Inferior parietal cortex (tissue), 1 donor: Measurements from ENCODE around the gene CALM1.

Experiments
- DNase-seq: peaks from one replicate; pipeline ENCODE4 v3.0.0-alpha.2; 2016; ENCODE audit errors: extremely low spot score

CALM1 gene

GRCh38 chr14:90408713-90409112 lies 11.9 kb downstream of the CALM1 start:
- no peak for DNase-seq

DNA sequence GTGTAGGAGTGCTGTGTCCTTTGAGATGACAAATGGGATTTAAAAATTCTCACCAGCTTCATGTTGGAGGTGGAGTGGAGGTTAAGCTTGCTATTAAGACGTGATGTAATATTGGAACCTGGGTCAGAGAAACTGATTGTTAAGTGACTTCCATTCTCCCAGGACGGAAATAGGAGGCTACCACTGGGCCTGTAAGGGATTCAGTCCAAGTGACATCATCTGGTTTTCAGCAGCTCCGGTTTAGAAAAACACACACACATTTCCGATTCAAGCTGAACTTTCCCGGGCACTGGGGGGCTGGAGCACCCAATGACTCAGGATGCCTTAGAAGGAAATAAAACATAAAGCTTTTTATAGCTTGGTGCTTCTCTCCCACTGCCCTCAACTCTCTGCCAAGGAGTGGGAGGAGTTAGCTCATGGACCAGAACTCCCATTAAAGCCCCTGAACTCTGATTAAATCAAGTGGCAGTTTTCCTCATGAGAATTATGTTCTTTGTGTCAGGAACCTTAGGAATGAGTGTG lies 12.4 kb downstream of the CALM1 start:
- DNase-seq, result no peak

GRCh38 chr14:90412058-90412457 lies 15.2 kb downstream of the CALM1 start:
- no peak for DNase-seq

DNA sequence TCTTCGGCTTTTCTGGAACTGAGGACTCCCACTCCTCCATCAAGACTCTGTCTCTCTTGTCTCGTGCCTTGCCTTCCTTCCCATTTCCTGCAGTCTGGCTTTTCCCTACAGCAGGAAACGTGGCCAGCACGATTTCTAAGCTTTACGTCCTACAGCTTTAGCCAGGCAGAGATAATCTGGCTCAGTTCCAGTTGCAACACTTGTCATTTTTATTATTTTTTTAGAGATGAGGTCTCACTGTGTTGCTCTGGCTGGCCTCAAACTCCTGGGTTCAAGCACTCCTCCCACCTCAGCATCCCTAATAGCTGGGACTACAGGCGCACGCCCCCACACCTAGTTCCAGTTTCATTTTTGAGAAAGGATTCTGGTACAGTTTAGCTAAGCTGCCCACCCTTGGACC lies 19.9 kb downstream of the CALM1 start:
- no peak for DNase-seq

DNA sequence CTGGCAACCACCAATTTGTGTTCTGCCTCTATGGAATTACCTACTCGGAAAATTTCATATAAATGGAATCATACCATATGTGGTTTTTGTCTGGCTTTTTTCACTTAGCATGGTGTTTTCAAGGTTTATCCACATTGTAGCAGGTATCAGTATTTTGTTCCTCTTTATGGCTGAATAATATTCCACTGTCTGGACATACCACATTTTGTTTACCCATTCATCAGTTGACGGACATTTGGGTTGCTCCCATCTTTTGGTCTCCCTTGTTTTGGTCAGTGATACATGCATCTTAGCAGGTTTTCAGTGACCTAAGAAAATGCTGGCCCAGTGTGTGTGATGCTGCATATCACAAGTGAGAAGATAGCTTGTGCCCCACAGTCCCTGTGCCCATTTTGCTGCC lies 21.2 kb downstream of the CALM1 start:
- no peak for DNase-seq

DNA sequence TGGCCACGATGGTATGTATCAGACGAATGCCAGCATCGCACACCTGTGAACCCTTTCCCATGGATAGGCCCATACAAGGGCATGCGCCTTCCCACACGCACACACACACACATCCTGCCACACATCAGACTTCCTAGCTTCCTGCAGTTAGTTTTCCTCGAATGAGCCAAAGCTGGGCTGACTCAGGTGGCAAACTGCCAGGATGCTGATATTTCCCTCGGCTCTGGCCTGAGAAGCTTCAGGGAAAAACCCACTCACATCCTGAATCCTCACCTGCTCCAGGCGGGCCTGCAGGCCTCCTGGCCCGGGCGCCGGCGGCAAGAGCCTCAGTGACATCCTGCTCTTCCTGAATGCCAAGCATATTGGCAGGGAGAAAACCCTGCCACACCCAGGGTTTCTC lies 22.4 kb downstream of the CALM1 start:
- DNase-seq, result no peak

DNA sequence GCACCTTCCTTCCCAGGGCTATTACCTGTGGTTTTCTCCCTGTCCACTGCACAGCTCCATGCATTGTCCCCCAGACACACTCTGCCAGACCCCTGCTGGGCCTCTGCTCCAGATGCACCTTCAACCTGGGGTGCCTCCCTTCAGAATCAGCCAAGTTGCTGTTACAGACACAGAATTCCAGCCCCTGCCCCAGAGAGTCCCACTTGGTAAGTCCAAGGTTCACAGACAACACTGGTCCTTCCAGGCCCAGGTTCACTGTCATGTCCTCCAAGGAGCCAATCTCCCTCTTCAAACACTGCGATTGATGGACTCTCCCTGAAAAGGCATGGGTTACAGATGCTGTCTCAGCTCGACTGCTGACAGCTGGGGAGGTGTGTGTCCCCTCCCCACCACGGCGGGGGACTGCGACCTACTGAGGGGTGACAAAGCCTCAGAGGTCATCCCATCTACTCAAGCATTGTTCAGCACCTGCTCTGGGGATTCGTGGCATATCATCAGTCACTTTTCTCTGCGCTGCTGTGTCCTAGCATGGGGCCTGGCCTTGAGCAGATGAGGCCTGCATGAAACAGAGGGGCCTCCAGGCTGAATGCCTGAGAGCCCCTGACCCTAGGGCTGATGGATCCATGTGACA lies 24.3 kb downstream of the CALM1 start:
- DNase-seq, result no peak

DNA sequence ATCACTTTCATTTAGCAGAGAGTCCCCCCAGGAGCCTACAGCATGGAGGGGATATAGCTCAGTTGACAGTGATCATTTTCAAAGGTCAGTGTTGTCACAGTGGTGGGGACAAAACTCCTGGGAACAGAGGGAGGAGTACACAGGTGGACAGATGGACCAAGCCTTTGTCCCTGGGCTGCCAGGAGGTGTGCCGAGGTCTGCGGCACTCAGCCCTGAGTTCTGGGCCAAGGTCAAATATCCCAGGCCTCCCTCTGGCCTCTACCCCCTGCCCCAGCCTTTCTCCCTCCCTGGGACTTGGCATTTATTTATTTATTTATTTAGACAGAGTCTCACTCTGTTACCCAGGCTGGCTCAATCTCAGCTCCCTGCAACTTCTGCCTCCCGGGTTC lies 24.8 kb downstream of the CALM1 start:
- no peak for DNase-seq

- DNase-seq, result no peak
Measured at GRCh38 chr14:90423166-90423565, 26.3 kb downstream of the CALM1 start.

DNA sequence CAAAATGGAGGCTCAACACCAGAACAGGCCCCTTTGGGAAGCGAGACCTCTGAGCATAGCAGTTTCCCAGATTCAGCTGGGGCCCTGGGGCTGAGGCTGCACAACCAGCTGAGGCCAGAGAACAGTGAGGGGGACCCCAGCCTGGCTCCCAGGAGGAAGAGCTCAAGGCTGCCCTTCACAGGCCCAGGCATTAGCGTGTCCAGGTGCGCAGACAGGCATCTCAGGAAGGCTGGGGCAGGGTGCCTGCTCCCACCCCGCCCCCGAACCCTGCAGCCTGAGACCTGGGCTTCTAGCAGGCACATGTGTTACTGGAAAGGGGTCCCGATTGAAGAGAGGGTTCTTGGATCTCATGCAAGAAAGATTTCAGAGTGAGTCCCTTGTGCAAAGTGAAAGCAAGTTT lies 27.2 kb downstream of the CALM1 start:
- no peak for DNase-seq

- no peak for DNase-seq
Measured at GRCh38 chr14:90424686-90425372, 28.0 kb downstream of the CALM1 start.

GRCh38 chr14:90425373-90425879 lies 28.6 kb downstream of the CALM1 start:
- no peak for DNase-seq

DNA sequence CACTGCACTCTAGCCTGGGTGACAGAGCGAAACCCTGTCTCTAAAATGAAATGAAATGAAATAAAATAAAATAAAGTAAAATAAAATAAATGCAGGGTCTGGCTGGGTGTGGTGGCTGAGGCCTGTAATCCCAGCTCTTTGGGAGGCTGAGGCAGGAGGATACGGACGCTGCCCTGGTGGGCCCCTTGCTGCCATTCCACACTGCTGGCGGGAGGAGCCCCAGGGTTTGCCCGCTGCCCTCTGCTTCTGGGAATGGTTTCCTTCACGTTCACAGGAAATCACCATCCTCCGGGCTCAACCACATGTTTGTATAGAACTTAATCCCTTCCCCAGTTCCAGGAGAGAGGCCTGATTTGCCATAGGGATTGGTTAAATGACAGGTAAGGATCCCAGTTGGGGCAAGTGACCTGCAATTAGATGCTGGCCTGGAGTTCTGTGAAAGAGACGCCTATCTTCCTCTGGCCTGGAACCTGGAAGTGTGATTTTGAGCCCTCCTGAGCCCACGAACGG lies 29.3 kb downstream of the CALM1 start:
- no peak for DNase-seq

GRCh38 chr14:90426663-90427062 lies 29.8 kb downstream of the CALM1 start:
- DNase-seq, result no peak

DNA sequence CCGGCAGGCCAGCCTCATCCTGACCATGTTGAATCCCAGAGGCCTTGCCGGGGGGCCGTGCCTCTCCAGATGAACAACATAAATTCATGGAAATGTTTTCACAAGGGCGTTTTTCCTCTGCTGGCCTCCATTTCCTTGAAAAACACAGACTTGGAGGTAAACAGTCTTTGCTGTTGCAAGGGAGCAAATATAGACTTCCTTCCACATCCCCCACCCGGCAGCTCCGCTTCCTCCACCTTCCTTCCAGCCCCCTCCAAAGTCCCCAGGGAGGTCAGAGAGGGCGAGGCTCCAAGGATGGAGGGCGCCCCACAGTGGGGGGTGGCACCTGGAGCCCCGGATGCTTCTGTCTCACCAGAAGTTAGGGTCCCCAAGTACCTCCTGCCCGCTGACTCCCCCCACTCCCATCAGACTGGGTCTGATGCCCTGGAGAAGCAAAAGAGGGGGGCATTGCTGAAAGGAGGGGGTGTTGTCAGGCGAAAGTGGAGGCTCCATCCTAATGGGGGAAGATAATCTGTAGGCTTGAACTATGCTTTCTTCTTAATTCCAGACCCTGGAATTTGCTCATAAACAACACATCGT lies 31.1 kb downstream of the CALM1 start:
- DNase-seq, result no peak

DNA sequence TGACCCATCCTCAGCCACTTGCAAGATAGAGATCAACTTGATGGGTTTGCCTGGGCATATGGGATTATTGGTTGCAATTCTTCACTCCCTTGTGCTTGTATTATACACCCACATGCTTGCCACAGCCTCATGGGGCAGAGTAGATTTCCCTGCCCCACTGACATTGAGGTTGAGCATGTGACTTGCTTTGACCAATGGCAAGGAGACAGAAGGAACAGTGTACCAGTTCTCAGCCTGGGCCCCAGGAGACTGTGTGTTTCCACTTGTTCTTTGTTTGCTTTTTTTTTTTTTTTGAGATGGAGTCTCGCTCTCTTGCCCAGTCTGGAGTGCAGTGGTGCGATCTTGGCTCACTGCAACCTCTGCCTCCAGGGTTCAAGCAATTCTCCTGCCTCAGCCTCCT lies 31.8 kb downstream of the CALM1 start:
- DNase-seq, result no peak

DNA sequence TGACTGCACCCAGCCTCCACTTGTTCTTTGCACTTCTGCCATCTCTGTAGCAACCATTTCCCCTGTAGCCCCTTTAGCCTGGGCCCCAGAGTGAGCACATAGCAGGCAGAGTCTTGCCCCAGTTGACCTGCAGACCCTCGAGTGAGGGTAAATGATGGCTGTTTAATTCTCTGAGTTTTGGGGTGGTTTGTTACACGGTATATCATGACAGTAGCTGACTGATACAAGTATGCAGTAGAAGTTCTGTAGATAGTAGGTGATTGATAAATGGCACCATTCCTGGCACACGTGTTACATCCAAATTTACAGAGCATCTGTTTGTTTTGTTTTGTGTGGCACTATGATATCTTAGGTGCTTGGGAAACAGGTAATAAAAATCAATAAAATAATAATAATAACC lies 32.4 kb downstream of the CALM1 start:
- DNase-seq, result no peak

DNA sequence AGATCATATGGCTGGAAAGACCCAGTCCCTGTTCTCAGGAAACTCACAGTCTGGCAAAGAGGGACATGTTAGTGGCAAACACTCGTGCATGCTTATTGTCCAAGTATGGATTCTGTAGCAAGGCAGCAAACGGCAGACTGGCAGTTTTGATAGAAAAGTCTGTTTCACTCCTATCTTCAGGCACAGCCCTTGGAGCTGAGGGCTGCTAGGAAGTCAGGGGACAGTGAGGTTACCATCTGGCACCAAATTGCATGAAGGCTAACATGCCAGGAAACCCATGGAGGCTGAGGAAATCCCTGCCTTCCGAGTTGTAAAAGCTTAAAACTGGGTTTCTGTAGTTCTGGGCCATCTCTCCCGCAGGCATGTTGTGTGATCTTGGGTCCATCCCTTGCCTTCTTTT lies 32.9 kb downstream of the CALM1 start:
- no peak for DNase-seq

DNA sequence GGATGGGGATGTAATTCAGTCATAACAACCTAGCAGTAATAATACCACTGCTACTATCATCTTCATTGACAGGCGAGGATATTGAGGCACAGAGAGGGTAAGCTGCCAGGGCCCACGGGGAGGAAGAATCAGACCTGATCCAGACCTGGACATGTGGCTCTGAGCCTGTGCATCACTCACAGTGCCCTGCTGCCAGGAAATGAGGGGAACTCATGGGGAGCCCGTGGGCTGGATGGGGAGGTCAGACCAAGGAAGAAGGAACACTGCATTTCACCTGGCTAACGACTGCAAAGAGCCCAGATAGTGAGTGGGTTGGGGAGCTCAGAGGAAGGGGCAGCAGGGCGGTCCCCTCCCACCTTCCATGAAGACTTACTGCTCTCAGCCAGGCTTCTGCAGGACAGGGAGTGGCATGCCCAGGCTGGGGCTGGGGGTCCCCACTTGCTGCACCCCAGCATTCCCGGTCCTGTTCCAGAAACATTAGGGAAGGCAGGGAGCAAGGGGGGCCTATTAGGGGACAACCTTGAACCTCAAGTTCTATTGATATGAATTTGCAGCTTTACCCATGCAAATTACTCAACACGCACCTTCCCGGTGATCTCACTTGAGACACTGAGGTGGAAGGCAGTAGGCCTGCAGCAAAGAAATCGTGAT lies 37.7 kb downstream of the CALM1 start:
- no peak for DNase-seq

GRCh38 chr14:90438841-90439240 lies 42.0 kb downstream of the CALM1 start:
- DNase-seq, result no peak

DNA sequence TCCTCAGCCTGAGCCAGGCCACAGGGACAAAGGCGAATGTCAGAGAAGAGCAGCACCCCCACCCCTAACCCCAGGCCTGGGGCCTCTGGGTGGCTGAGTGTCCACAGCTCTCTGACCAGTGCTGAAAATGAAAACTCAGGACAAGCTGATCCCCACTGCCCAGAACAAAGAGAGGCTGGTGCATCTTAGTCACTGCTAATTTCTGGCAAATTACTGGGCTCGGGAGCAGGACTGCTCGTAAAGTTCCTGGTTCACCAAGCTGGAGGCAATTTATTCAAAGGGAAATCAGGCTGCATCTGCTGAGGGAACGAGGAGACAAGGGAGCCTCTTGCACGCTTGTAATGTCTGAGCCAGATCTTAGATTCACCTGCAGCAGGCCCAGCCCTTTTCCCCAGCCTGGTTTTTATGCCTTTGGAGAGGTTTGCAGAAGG lies 43.2 kb downstream of the CALM1 start:
- no peak for DNase-seq

GRCh38 chr14:90440592-90440991 lies 43.8 kb downstream of the CALM1 start:
- no peak for DNase-seq
